Fibroblast of villous mesenchyme (primary cell): Measurements from ENCODE around the gene NUDT22. TPM values are rescaled to one million over a fixed set of nuclear protein-coding genes. Genes with fewer than 3 reads are reported as not detected.

Experiments used
- DNase-seq: peaks from one replicate; pipeline ENCODE4 v3.0.0-alpha.2; 2010; ENCODE audit warnings: low read depth
- H3K4me3 ChIP-seq: 2 replicates; pipeline ENCODE4 v1.5.1; 2011; ENCODE audit warnings: low read depth, mild to moderate bottlenecking, low read length
- total RNA-seq: library from RNA; depleted of rRNA; stranded (reverse); fragments of >200 nt; gene quantifications from 2 replicates; pipeline ENCODE4 v1.2.3, GENCODE V29; 2012
- TF ChIP-seq, protein P1 (sequence below): IDR thresholded peaks from 2 replicates; pipeline ENCODE4 v1.5.1; 2012; ENCODE audit warnings: low read depth, mild to moderate bottlenecking, low read length; ENCODE audit not compliant: insufficient read depth

The NUDT22 gene
- total RNA-seq, 1 donor = 43.6 TPM

DNA sequence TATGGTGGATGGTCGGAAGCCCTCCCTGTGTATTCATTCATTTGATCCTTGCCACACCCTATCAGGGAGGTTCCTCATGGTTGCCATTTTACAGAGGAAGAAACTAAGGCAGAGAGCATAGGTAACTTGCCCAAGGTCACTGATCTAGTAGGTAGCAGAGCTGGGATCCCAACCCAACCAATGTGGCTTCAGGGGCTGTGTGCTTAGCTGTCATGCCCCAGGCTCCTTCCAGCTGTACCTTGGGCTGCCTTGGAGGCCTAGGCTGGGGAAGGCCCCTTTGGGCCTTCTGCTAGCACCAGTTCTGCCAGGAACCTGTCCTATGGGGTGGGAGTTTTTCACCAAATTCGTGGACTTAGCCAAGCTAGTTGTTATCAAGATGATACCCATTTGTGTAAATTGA, 49.8 kb downstream of the NUDT22 start:
- DNase-seq = no peak
- H3K4me3 ChIP-seq = no peak overlapping the region
- TF ChIP-seq, protein P1, sequence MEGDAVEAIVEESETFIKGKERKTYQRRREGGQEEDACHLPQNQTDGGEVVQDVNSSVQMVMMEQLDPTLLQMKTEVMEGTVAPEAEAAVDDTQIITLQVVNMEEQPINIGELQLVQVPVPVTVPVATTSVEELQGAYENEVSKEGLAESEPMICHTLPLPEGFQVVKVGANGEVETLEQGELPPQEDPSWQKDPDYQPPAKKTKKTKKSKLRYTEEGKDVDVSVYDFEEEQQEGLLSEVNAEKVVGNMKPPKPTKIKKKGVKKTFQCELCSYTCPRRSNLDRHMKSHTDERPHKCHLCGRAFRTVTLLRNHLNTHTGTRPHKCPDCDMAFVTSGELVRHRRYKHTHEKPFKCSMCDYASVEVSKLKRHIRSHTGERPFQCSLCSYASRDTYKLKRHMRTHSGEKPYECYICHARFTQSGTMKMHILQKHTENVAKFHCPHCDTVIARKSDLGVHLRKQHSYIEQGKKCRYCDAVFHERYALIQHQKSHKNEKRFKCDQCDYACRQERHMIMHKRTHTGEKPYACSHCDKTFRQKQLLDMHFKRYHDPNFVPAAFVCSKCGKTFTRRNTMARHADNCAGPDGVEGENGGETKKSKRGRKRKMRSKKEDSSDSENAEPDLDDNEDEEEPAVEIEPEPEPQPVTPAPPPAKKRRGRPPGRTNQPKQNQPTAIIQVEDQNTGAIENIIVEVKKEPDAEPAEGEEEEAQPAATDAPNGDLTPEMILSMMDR = no peak

DNA sequence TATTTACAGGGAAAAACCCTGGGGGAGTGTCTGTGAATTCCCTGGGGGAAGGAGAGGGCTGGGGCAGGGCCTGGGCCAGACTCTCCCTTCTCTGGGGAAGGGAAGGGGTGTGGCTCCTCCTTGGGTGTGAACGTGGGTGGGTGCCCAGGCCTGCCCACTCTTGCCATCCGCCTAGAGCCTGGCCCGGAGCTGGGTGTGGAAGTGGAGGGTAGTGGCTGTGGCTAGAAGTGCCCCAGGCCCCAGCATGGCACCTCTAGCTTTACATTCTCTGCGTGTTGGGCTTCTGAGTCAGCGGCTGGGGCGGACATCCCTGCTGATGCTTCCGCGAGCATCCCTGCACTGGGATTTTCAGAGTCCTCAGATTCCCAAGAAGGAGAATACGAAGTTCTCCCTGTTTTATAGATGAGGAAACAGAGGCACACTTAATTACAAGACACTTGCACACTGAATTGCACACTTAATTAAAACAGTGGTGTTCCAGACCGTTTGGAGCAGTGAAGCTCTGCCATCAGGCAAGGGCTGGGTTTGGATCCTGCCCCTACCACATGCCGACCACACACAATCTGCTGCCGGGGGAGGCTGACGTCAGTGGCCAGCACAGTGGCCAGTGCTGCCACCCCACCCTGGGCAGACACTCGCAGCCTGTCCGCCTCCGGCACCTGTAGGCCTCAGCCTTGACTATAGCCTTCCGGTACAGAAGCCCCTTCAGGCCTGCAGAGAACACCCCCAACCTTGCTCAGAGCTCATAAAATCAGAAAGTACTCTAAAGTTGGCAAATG, 50.8 kb downstream of the NUDT22 start:
- DNase-seq = no peak
- TF ChIP-seq, protein P1 = no peak
- no peak overlapping the region for H3K4me3 ChIP-seq

DNA sequence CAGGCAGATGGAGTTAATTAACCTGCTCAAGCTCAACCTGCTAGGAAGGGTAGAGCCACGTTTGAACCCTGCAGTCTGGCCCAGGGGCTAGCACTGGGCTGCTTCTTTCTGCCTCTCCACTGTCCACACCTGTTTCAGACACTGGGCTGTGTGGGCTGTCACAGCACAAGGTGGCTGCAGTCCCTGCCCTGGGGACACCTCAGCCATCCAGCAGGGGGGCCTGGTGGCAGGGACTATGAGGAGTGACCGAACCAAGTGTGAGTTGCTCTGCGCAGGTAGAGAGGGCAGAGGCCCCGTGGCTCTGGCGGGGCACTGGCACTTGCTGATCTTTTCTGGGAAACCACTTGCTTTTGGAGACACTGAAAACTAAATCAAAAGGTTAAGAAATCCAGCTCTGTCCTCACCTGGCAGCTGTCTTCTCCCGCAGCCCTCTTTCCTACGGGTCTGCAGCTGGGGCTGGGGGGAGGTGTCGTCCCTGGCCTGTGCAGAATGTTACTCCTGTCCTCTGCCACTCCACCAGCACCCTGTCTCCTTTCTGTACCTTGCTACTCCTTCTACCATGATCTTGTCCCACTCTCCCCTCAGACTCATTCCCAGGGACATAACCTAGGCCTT, 52.6 kb downstream of the NUDT22 start:
- TF ChIP-seq, protein P1 = no peak
- no peak overlapping the region for H3K4me3 ChIP-seq
- no peak for DNase-seq

Other genes with a start within 250 kb of the NUDT22 start
- gene OTUB1, start 239.8 kb upstream of the NUDT22 start, total RNA-seq = 36.4 and 38.0 TPM in 2 replicates
- gene FLRT1, start 190.3 kb upstream of the NUDT22 start, total RNA-seq = under 0.01 TPM in 2 replicates
- 8.6 and 12.9 TPM in 2 replicates for gene MACROD1, start 60.2 kb upstream of the NUDT22 start, total RNA-seq
- gene STIP1, start 40.1 kb upstream of the NUDT22 start, total RNA-seq = 149 and 206 TPM in 2 replicates
- gene FERMT3, start 19.6 kb upstream of the NUDT22 start, total RNA-seq = 4.3 and 7.4 TPM in 2 replicates
- 32.4 and 33.2 TPM in 2 replicates for gene TRPT1, start 88 bp upstream of the NUDT22 start, total RNA-seq
- gene DNAJC4, start 4.3 kb downstream of the NUDT22 start, total RNA-seq = 6.5 and 9.3 TPM in 2 replicates
- gene VEGFB, start 8.3 kb downstream of the NUDT22 start, total RNA-seq = 17.7 and 21.9 TPM in 2 replicates
- 46.7 and 47.5 TPM in 2 replicates for gene FKBP2, start 14.8 kb downstream of the NUDT22 start, total RNA-seq
- gene PPP1R14B, start 20.7 kb downstream of the NUDT22 start, total RNA-seq = 155 and 175 TPM in 2 replicates
- gene PLCB3, start 25.3 kb downstream of the NUDT22 start, total RNA-seq = 53.8 and 66.5 TPM in 2 replicates
- gene BAD, start 58.4 kb downstream of the NUDT22 start, total RNA-seq = 64.3 and 86.7 TPM in 2 replicates
- 10.6 and 10.8 TPM in 2 replicates for gene GPR137, start 59.6 kb downstream of the NUDT22 start, total RNA-seq
- gene KCNK4, start 65.0 kb downstream of the NUDT22 start, total RNA-seq = under 0.01 TPM in 1 of 2 replicates, not detected in the other
- gene CATSPERZ, start 74.1 kb downstream of the NUDT22 start, total RNA-seq = 0.32 TPM in 1 of 2 replicates, not detected in the other
- 19.3 and 23.3 TPM in 2 replicates for gene ESRRA, start 79.2 kb downstream of the NUDT22 start, total RNA-seq
- gene TRMT112, start 91.3 kb downstream of the NUDT22 start, total RNA-seq = 144 and 155 TPM in 2 replicates
- 211 and 230 TPM in 2 replicates for gene PRDX5, start 91.8 kb downstream of the NUDT22 start, total RNA-seq
- 1.7 and 3.5 TPM in 2 replicates for gene CCDC88B, start 113.9 kb downstream of the NUDT22 start, total RNA-seq
- gene RPS6KA4, start 132.9 kb downstream of the NUDT22 start, total RNA-seq = 35.8 and 48.0 TPM in 2 replicates